Mucosa of descending colon (tissue), 3 donors: ENCODE data around the gene FAM47E. TPM values are rescaled to one million over a fixed set of nuclear protein-coding genes. Genes with fewer than 3 reads are reported as not detected.
A peak's percentile ranks its signal among the peaks of the same experiment; 100 is the strongest.
"Not testable (repeated sequence)": the region's sequence is repeated elsewhere in the genome, so short reads cannot be mapped to it uniquely, and the experiment has no call there.

Experiments used
- ATAC-seq: fragments of 200-7000 bp; cut with Tn5 transposase; one replicate; pipeline ENCODE4 v1.9.1; 2020; ENCODE audit warnings: mild to moderate bottlenecking, moderate library complexity
- DNase-seq, 3 donors: peaks; one replicate each; pipeline ENCODE4 v3.0.0-alpha.2; 2020
- H3K36me3 ChIP-seq: fragments of 200-600 bp; one replicate; pipeline ENCODE4 v1.8.0; 2021; ENCODE audit warnings: low read depth, mild to moderate bottlenecking
- H3K4me1 ChIP-seq: fragments of 200-600 bp; one replicate; pipeline ENCODE4 v1.8.0; 2021; ENCODE audit warnings: low read depth, mild to moderate bottlenecking
- H3K4me3 ChIP-seq: fragments of 200-600 bp; one replicate; pipeline ENCODE4 v1.8.0; 2021; ENCODE audit warnings: mild to moderate bottlenecking
- H3K9me3 ChIP-seq: fragments of 200-600 bp; one replicate; pipeline ENCODE4 v1.8.0; 2021; ENCODE audit warnings: mild to moderate bottlenecking
- CTCF ChIP-seq: fragments of 200-600 bp; IDR thresholded peaks from one replicate; pipeline ENCODE4 v1.8.0; 2022; ENCODE audit warnings: antibody characterized with exemption, mild to moderate bottlenecking
- intact Hi-C, 2 donors: fragments of 100-400 bp; cut with DNase I in 1 of 2; cut with micrococcal nuclease in 1 of 2; formaldehyde crosslinking; loops; one replicate each; pipeline versions ENCODE4 v1.11.0 to v1.11.1; 2022; cut with DNase I, micrococcal nuclease
- total RNA-seq, 3 donors: library from RNA; stranded (reverse); fragmentation: NEBNext Ultra II Directional in 2 of 3; extraction: Animal tissue kit (Norgen Biotek cat#: 25700) in 2 of 3; gene quantifications; one replicate each; pipeline versions ENCODE4 v1.2.1 to v1.2.4, GENCODE V29; 2021 to 2023
- donor health status: DM: no; HTN: no; CAD: no; lungs with moderate emphysema.
- donor health status: DM: no; HTN: no; CAD: no.
- donor health status: DM: no; HTN: yes; CAD: no.

FAM47E gene
- total RNA-seq, 3 donors from 2014 or later, result 3.3 to 9.8 (median 6.1) TPM

GRCh38 chr4:76235915-76236314 is 15.6 kb upstream of the FAM47E start:
- intact Hi-C loops, result no loop called here

GRCh38 chr4:76238236-76238635 is 13.3 kb upstream of the FAM47E start:
- H3K9me3 ChIP-seq, result peaks cover 7% of the 10 kb centered on the region
- H3K4me3 ChIP-seq, result no peak overlapping the region
- no peak for ATAC-seq
- no peak for DNase-seq
- no peak for TF ChIP-seq CTCF
- H3K4me1 ChIP-seq, result peaks cover 7% of the 10 kb centered on the region
- H3K36me3 ChIP-seq, result no peaks in the 10 kb centered on the region
- intact Hi-C loops, result no loop called here

More at GRCh38 chr4:76235915-76236314, 15.6 kb upstream of the FAM47E start:
- no peaks in the 10 kb centered on the region for H3K36me3 ChIP-seq
- no peak for TF ChIP-seq CTCF
- H3K9me3 ChIP-seq, result peaks cover 7% of the 10 kb centered on the region
- H3K4me3 ChIP-seq, result no peak overlapping the region
- peak; percentile 91 for ATAC-seq
- H3K4me1 ChIP-seq, result peaks cover 15% of the 10 kb centered on the region
- DNase-seq, result peak in 1 of 3 donors; percentile 62

GRCh38 chr4:76238701-76239100 is 12.8 kb upstream of the FAM47E start:
- Histone ChIP-seq H3K4me1 (peaks cover 5% of the 10 kb centered on the region), H3K36me3 (no peaks in the 10 kb centered on the region), H3K9me3 (peaks cover 7% of the 10 kb centered on the region), H3K4me3 (no peak overlapping the region)
- DNase-seq, result no peak
- intact Hi-C loops, result no loop called here
- no peak for TF ChIP-seq CTCF
- ATAC-seq, result no peak

- intact Hi-C loops, result loop anchor here in 1 of 2 donors (10.0 kb wide), 1 partner anchor 135 kb away; no protein-coding TSS in a partner anchor
- DNase-seq (no peak), ATAC-seq (no peak)
- H3K36me3 ChIP-seq, result no peaks in the 10 kb centered on the region
- no peak for TF ChIP-seq CTCF
- H3K9me3 ChIP-seq, result peaks cover 7% of the 10 kb centered on the region
- peaks cover 5% of the 10 kb centered on the region for H3K4me1 ChIP-seq
- H3K4me3 ChIP-seq, result no peak overlapping the region
These were observed 11.3 kb upstream of the FAM47E start for GRCh38 chr4:76240236-76240635.

GRCh38 chr4:76243877-76244276 is 7.6 kb upstream of the FAM47E start:
- not testable (repeated sequence) for H3K9me3 ChIP-seq, H3K36me3 ChIP-seq, ATAC-seq, H3K4me3 ChIP-seq, DNase-seq, H3K4me1 ChIP-seq
- intact Hi-C loops, result loop anchor here in 1 of 2 donors (10.0 kb wide), 1 partner anchor 131 kb away; no protein-coding TSS in a partner anchor

- no peak for TF ChIP-seq CTCF
- peak; percentile 44 for ATAC-seq
- no peak for DNase-seq
These were observed 5.5 kb upstream of the FAM47E start for GRCh38 chr4:76246025-76246424.

More at GRCh38 chr4:76246025-76246424, 5.5 kb upstream of the FAM47E start:
- H3K4me3 ChIP-seq, result no peak overlapping the region
- intact Hi-C loops, result loop anchor here in 1 of 2 donors (10.0 kb wide), 1 partner anchor 129 kb away; no protein-coding TSS in a partner anchor
- no peaks in the 10 kb centered on the region for H3K36me3 ChIP-seq
- no peaks in the 10 kb centered on the region for H3K9me3 ChIP-seq
- H3K4me1 ChIP-seq, result no peaks in the 10 kb centered on the region
